Ovary (tissue), 9 donors: ENCODE data around the gene HMG20A. TPM values are rescaled to one million over a fixed set of nuclear protein-coding genes. Genes with fewer than 3 reads are reported as not detected.

Experiments used
- DNase-seq, 5 donors: peaks; one replicate each; pipeline ENCODE4 v3.0.0-alpha.2; 2019 to 2020
- H3K27ac ChIP-seq, 2 donors: fragments of 200-600 bp; one replicate each; pipeline versions ENCODE4 v1.5.1 to v1.8.0; 2019 to 2022
- H3K27me3 ChIP-seq: fragments of 200-600 bp; one replicate; pipeline ENCODE4 v1.8.0; 2022
- H3K36me3 ChIP-seq: fragments of 200-600 bp; sonication (generic); one replicate; pipeline ENCODE4 v1.5.1; 2019
- H3K4me1 ChIP-seq: one replicate; pipeline ENCODE4 v1.8.1; 2013; ENCODE audit warnings: mild to moderate bottlenecking, moderate library complexity; ENCODE audit not compliant: insufficient read depth
- H3K4me3 ChIP-seq: fragments of 200-600 bp; sonication (generic); one replicate; pipeline ENCODE4 v1.5.1; 2017
- H3K9me3 ChIP-seq, 2 donors: fragments of 200-600 bp in 1 of 2; sonication (generic) in 1 of 2; one replicate each; pipeline versions ENCODE4 v1.5.1 to v1.8.1; 2013 to 2019; ENCODE audit warnings: mild to moderate bottlenecking in 1 of 2, moderate library complexity in 1 of 2
- EP300 ChIP-seq: sonication (generic); formaldehyde crosslinking; IDR thresholded peaks from one replicate; pipeline ENCODE4 v1.6.1; 2017; ENCODE audit warnings: antibody characterized with exemption
- POLR2A ChIP-seq: fragments of 450-650 bp; IDR thresholded peaks from one replicate; pipeline ENCODE4 v1.6.1; 2017; ENCODE audit warnings: antibody characterized with exemption, mild to moderate bottlenecking, moderate library complexity
- WGBS, 3 donors: extraction: QIAGEN DNeasy Blood & Tissue Kit in 1 of 3; methylation state at CpG; one replicate each; pipeline versions ENCODE4 v1.1.5 to v1.1.7; 2013 to 2017; 5-methylcytosine and 5-hydroxymethylcytosine counted together
- intact Hi-C, 4 donors: fragments of 100-400 bp; cut with DNase I; formaldehyde crosslinking; loops; one replicate each; pipeline versions ENCODE4 v1.11.0 to v1.15.1; 2022 to 2023
- polyA plus RNA-seq, 2 donors: library from polyadenylated mRNA; stranded (reverse); fragments of 200-250 nt in 1 of 2; fragments of 350-450 nt in 1 of 2; fragmentation: Illumina TruSeq in 1 of 2; extraction: RNeasy Lipid Tissue Mini Kit (QIAGEN cat#74804) in 1 of 2; gene quantifications; one replicate each; pipeline ENCODE4 v1.2.3, GENCODE V29; 2013 to 2014
- total RNA-seq, 7 donors: library from RNA; depleted of rRNA in 2 of 7; stranded (reverse); fragments of >200 nt in 2 of 7; fragmentation: NEBNext Ultra II Directional in 3 of 7; extraction: Animal tissue kit (Norgen Biotek cat#: 25700) in 3 of 7; gene quantifications; one replicate each; pipeline versions ENCODE4 v1.1.0 to v1.2.4, GENCODE V29; 2016 to 2023
- TF ChIP-seq, protein P1 (sequence below), 3 donors: fragments of 450-650 bp in 2 of 3; fragments of 200-600 bp in 1 of 3; IDR thresholded peaks; one replicate each; pipeline versions ENCODE4 v1.5.1 to v1.8.0; 2016 to 2022; ENCODE audit warnings: antibody characterized with exemption in 3 of 3, mild to moderate bottlenecking in 1 of 3
- donor health status: DM: no; HTN: no; CAD: no; lungs with moderate emphysema.
- donor health status: DM: no; HTN: no; CAD: no.
- donor health status: Bipolar disorder and iron deficiency.
- donor health status: DM: yes; HTN: yes; CAD: no.
- donor health status: DM: no; HTN: no; CAD: no.
- donor health status: DM: yes; HTN: yes; CAD: no.

Gene HMG20A
- total and polyA plus RNA-seq, 9 donors, result 18.2 to 53.4 (median 34.9) TPM

DNA sequence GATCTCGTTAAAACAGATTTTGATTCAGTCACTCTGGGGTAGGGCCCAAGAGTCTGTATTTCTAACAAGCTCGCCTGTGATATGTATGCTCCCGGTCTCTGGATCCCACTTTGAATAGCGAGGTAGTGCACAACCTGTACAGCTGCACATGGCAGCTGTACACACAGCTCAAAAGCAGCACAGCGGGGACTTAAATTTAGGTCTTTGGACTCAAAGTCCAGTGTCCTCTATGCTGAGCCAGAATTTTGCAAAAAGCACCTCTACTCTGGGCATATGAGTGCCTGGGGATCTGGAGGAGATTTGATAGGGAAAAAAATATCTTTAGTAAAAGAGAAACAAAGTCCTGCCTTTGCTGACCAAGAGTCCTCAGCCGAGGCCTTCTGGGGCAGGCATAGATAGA, 83.1 kb downstream of the HMG20A start:
- Histone ChIP-seq H3K4me1 (peaks cover 19% of the 10 kb centered on the region), H3K9me3 (no peaks in the 10 kb centered on the region), H3K27ac (no peak overlapping the region), H3K36me3 (no peaks in the 10 kb centered on the region), H3K4me3 (no peak overlapping the region), H3K27me3 (no peaks in the 10 kb centered on the region)
- TF ChIP-seq POLR2A (no peak), EP300 (no peak)
- TF ChIP-seq, protein P1, sequence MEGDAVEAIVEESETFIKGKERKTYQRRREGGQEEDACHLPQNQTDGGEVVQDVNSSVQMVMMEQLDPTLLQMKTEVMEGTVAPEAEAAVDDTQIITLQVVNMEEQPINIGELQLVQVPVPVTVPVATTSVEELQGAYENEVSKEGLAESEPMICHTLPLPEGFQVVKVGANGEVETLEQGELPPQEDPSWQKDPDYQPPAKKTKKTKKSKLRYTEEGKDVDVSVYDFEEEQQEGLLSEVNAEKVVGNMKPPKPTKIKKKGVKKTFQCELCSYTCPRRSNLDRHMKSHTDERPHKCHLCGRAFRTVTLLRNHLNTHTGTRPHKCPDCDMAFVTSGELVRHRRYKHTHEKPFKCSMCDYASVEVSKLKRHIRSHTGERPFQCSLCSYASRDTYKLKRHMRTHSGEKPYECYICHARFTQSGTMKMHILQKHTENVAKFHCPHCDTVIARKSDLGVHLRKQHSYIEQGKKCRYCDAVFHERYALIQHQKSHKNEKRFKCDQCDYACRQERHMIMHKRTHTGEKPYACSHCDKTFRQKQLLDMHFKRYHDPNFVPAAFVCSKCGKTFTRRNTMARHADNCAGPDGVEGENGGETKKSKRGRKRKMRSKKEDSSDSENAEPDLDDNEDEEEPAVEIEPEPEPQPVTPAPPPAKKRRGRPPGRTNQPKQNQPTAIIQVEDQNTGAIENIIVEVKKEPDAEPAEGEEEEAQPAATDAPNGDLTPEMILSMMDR (IDR thresholded peaks at IDR 0.05), result no peak
- intact Hi-C loops, result no loop called here
- 95 to 96% (median 95%) methylated on average over 6 of the region's 6 CpGs for WGBS, 3 donors
- DNase-seq, result no peak

DNA sequence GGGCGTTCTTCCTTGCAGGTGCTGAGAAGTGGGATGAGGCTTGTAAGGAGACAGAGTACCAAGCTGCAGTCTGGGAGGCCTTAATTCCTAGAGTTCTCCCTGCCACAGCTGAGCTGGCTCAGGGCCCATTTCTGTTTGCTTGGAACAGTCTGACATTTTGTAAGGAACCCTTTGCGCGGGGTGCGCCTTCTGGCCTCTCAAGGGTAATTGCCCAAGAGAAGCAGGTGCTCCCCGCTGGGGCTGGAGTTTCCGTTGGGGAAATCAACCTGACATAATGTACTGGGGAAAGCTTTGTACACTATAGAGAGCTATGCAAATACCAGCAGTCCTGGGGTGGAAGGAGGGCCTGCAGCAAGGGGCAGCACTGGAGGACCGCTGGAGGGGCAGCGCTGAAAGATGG, 83.6 kb downstream of the HMG20A start:
- H3K36me3 ChIP-seq, result no peaks in the 10 kb centered on the region
- WGBS, 3 donors, result 90 to 96% (median 91%) methylated on average over 8 of the region's 8 CpGs
- no peaks in the 10 kb centered on the region for H3K27me3 ChIP-seq
- intact Hi-C loops, result no loop called here
- H3K4me1 ChIP-seq, result peaks cover 19% of the 10 kb centered on the region
- DNase-seq, result no peak
- TF ChIP-seq, protein P1 (IDR thresholded peaks at IDR 0.05), result no peak
- no peak for TF ChIP-seq POLR2A
- no peak for TF ChIP-seq EP300
- H3K27ac ChIP-seq, result no peak overlapping the region
- H3K4me3 ChIP-seq, result no peak overlapping the region
- H3K9me3 ChIP-seq, result no peaks in the 10 kb centered on the region

DNA sequence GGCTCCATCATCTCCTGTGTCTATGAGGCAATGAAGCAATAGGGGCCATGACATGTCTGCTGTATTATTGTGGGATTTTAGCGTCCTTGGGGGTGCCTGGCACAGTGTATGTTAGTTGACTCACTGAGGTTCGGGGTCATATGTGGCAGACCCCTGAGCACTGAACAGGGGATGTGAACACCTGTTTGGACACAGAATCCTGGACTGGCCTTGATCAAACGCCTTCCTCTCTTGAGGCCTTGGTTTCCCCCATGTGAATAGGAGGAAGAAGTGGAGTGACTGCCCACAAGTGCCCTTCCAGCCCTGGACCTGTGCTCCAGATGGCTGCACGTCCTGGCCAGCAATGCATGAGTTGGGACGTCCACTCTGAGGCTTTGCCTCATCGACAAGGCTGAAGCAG, 84.2 kb downstream of the HMG20A start:
- no peaks in the 10 kb centered on the region for H3K27me3 ChIP-seq
- H3K4me3 ChIP-seq, result no peak overlapping the region
- no peak for DNase-seq
- no peaks in the 10 kb centered on the region for H3K36me3 ChIP-seq
- 91 to 94% (median 91%) methylated on average over 6 of the region's 6 CpGs for WGBS, 3 donors
- TF ChIP-seq POLR2A (no peak), EP300 (no peak)
- TF ChIP-seq, protein P1 (IDR thresholded peaks at IDR 0.05), result no peak
- intact Hi-C loops, result no loop called here
- no peaks in the 10 kb centered on the region for H3K9me3 ChIP-seq
- peaks cover 19% of the 10 kb centered on the region for H3K4me1 ChIP-seq
- H3K27ac ChIP-seq, result no peak overlapping the region

DNA sequence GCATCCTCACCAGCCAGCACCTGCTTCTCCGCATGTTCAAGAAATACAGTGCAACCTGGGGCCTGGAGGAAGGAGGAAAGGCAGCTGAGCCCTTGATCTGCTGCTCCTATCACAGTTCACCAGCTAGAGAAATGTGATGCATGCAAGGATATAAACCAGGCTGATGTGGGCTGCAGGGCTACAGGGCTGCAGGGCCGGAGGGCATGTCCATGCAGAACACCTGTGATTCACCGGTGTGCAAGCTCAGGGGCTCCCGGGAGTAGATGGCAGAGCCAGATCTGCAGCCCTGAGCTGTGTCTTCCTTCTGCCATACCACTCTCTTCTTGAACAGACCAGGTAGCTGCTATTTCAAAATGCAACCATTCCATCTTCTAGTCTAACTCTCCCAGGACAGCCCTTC, 84.9 kb downstream of the HMG20A start:
- H3K4me1 ChIP-seq, result peaks cover 19% of the 10 kb centered on the region
- H3K4me3 ChIP-seq, result no peak overlapping the region
- no peak for DNase-seq
- no peaks in the 10 kb centered on the region for H3K9me3 ChIP-seq
- intact Hi-C loops, result no loop called here
- H3K36me3 ChIP-seq, result no peaks in the 10 kb centered on the region
- TF ChIP-seq EP300 (no peak), POLR2A (no peak)
- TF ChIP-seq, protein P1 (IDR thresholded peaks at IDR 0.05), result no peak
- WGBS, 3 donors, result 73 to 99% (median 94%) methylated on average over 4 of the region's 4 CpGs
- no peaks in the 10 kb centered on the region for H3K27me3 ChIP-seq
- no peak overlapping the region for H3K27ac ChIP-seq
